GM12873 (cell line): ENCODE data around the gene ZIC5.

ENCODE experiments used
- CTCF ChIP-seq: IDR thresholded peaks from 2 replicates; pipeline ENCODE4 v1.5.1; 2012; ENCODE audit warnings: low read depth, mild to moderate bottlenecking, moderate library complexity, low read length, control low read depth; ENCODE audit not compliant: insufficient read depth; ENCODE audit errors: missing control alignments

The ZIC5 gene

DNA sequence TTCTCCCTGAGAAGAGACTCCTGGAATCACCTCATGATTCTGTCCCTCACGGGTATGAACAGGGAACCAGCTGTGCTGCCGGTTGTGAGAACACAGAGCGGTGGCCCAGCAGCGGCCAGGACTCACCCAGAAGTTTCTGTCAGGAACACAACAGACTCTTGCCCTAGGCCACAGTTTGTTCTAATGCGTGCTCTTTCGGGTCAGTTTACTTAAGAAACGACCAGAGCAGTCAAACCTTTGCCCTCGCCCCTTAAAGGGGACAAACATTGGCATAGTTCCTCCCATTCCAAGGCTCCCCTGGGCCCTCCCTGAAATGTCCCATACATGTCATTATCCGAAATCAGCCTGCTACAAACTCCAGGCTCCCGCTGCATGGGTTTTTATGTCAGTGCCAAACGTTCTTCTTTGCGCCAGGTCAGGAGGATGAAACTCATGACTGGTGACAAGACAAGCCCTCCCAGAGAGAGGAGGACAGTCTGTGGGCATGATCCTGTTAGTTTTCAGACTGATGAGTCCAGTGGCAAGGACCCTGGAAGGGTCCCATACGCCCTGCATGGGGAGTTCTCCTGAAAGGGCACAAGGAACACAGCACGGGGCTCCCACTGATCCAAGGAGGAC is 18.3 kb downstream of the ZIC5 start:
- no peak for TF ChIP-seq CTCF

DNA sequence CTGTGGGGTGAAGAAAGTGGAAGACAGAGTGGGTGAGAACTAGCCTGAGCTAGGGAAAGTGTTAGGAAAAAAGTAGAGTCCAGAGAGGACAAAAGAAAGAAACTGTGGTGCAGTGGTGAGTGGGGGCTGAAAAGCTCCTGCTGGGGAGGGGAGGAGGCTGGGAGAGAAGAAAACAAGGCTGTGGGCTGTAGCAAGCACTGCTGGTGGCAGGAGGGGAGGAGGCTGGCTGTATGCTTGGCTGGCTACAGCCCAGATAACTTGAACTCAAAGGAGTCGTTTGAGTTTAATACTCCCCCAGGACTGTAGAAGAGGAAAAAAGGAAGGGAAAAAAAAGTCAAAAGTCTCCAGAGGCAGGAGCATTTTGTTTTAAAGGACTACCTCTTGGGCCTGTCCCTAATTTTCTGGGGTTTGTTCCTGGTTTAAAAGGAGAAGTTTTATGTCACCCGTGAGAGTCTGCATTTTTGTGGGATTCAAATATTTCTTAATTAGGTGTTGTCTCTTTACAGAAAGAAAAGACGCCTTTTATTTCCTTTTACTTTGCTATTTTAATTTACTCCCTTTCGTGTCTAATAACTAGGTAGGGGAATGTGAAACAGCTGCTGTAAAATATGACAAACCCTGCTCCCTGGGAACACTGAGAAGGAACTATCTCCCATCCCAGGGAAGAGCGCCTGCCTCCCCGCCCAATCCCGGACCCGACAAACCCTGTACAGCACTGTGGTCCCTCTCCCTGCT is 21.7 kb downstream of the ZIC5 start:
- no peak for TF ChIP-seq CTCF

DNA sequence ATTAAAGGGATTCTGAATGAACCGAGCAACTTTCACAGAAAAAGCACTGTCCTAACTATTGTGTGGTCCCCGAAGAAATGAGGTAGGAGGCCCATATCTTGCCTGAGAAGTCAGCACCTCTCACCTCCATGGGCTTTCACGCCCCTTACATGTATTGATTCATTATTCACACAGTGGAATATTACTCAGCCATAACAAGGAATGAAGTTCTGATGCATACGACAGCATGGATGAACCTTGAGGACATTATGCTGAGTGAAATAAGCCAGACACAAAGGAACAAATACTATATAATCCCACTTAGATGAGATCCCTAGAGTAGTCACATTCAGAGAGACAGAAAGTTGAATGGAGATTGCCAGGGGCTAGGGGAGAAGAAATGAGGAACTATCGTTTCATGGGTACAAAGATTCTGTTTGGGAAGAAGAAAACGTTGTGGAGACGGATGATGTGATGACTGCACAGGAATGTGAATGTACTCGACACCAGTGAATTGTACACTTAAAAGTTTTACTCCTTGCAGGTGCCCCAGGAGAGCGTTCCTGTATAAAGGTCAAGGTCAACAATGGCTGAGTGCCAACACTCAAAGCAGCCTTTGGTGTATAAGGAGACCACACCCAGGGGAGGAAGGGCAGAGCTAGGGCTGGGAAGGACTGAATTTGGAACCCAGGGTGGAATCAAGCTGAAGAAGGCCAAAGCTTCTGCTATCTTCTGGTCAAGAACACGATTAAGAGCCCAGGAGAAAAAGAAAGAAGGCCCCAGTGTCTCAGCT is 22.5 kb downstream of the ZIC5 start:
- no peak for TF ChIP-seq CTCF

- no peak for TF ChIP-seq CTCF
Observed at GRCh38 chr13:99948411-99948810, 23.2 kb downstream of the ZIC5 start.

DNA sequence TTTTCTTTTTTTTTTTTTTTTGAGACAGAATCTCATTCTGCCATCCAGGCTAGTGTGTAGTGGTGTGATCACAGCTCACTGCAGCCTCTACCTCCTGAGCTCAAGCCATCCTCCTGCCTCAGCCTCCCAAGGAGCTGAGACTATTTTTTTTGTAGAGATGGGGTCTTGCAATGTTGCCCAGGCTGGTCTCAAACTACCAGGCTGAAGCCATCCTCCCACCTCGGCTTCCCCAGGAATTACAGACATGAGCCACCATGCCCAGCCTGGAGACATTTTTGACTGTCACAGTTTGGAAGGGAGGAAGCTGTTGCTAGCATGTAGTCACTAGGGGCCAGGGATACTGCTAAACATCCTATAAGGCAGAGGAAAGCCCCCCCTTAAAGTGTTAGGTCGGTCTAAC is 23.9 kb downstream of the ZIC5 start:
- no peak for TF ChIP-seq CTCF

GRCh38 chr13:99944606-99945005 is 27.0 kb downstream of the ZIC5 start:
- no peak for TF ChIP-seq CTCF

DNA sequence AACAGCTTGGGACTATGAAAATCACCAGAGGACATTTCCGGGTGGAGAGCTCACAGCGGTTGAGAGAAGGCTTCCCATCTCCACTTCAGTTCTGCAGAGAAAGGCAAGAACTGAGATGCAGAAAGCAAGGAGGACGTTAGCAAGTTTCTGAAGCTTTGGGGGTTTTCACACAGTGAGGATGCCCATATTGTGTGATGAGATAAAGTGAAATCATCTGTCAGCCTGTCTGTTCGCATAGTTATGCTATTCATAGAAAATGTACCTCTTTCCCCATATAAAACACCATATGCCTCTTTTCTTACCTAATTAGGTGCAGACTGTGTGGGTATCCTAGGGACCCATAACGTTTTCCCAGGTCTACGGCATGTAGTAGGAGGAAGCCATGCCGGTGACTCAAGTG is 27.5 kb downstream of the ZIC5 start:
- no peak for TF ChIP-seq CTCF
